Upper lobe of left lung (tissue), 4 donors: ENCODE measurements around the gene TMEM221.

Experiments
- POLR2A ChIP-seq, 4 donors: fragments of 450-650 bp; IDR thresholded peaks; one replicate each; pipeline ENCODE4 v1.5.1; 2016 to 2017; ENCODE audit warnings: antibody characterized with exemption in 4 of 4, mild to moderate bottlenecking in 2 of 4
- TF ChIP-seq, protein P1 (sequence below), 6 experiments: fragments of 450-650 bp in 4 of 6; fragments of 200-600 bp in 2 of 6; sonication (generic) in 2 of 6; IDR thresholded peaks; one replicate each; pipeline ENCODE4 v1.5.1; 2016 to 2019; ENCODE audit warnings: antibody characterized with exemption in 6 of 6

DNA sequence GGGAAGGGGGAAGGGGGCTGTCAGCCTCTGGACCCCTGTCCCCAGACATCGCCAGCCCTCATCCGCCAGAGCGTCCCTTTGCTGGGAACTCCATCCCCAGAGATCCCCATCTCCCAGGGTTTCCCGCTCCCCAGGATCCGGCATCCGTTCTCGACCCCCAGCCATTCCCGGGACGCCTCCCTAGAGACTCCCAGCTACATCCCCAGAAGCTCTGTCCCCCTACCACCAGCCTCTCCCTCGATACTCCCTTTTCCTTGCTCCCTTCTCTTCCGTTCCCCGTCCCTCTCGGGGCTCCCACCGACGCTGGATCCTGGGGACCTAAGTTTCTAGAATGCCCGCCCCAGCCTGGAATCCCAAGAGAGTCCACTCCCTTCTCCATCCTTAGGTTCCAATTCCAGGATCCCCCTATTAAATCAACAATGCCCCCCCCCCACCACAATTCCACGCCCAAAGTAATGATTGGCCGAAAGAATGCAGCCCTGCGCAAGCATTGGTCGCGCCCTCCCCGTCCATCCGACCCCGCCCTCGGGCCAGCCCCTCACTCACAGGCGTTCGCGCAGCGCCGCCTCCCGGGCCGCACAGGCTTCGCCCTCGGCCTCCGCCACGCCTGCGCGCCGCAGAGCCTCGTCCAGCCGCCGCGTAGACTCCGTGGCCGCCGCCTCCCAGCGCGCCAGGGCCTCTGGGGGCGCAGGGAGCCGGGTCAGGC is 57.6 kb downstream of the TMEM221 start:
- peak in 1 of 4 donors; percentile 30 for TF ChIP-seq POLR2A (IDR thresholded peaks at IDR 0.05)
- TF ChIP-seq, protein P1, sequence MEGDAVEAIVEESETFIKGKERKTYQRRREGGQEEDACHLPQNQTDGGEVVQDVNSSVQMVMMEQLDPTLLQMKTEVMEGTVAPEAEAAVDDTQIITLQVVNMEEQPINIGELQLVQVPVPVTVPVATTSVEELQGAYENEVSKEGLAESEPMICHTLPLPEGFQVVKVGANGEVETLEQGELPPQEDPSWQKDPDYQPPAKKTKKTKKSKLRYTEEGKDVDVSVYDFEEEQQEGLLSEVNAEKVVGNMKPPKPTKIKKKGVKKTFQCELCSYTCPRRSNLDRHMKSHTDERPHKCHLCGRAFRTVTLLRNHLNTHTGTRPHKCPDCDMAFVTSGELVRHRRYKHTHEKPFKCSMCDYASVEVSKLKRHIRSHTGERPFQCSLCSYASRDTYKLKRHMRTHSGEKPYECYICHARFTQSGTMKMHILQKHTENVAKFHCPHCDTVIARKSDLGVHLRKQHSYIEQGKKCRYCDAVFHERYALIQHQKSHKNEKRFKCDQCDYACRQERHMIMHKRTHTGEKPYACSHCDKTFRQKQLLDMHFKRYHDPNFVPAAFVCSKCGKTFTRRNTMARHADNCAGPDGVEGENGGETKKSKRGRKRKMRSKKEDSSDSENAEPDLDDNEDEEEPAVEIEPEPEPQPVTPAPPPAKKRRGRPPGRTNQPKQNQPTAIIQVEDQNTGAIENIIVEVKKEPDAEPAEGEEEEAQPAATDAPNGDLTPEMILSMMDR (IDR thresholded peaks at IDR 0.05) = peak; percentile 67 to 96 (median 89)
